HL-60 (cell line): ENCODE data around the gene LAMA3.
"Not testable (repeated sequence)": the region's sequence is repeated elsewhere in the genome, so short reads cannot be mapped to it uniquely, and the experiment has no call there.

ENCODE experiments used
- DNase-seq, 2 experiments: peaks; one replicate each; pipeline ENCODE4 v3.0.0-alpha.2; 2010 to 2020; ENCODE audit warnings: low read depth in 1 of 2, low spot score in 1 of 2
- H3K27ac ChIP-seq: fragments of 250-450 bp; sonication (Bioruptor Pico); replicated peaks from 2 replicates; pipeline ENCODE4 v1.5.1; 2020; ENCODE audit warnings: mild to moderate bottlenecking, moderate library complexity
- H3K27me3 ChIP-seq: fragments of 250-450 bp; sonication (Bioruptor Pico); 2 replicates; pipeline ENCODE4 v1.5.1; 2021; ENCODE audit warnings: mild to moderate bottlenecking, moderate library complexity; ENCODE audit not compliant: insufficient read depth, poor library complexity, severe bottlenecking
- H3K4me3 ChIP-seq: replicated peaks from 2 replicates; pipeline ENCODE4 v1.5.1; 2011; ENCODE audit warnings: mild to moderate bottlenecking, control low read depth, low read length; ENCODE audit not compliant: insufficient read depth
- GABPA ChIP-seq: IDR thresholded peaks from 2 replicates; pipeline ENCODE4 v1.6.1; 2012; ENCODE audit warnings: low read depth
- POLR2AphosphoS5 ChIP-seq: IDR thresholded peaks from 2 replicates; pipeline ENCODE4 v1.6.1; 2012; ENCODE audit warnings: low read depth
- SPI1 ChIP-seq: IDR thresholded peaks from 2 replicates; pipeline ENCODE4 v1.6.1; 2012; ENCODE audit warnings: low read depth, mild to moderate bottlenecking, borderline replicate concordance
- TF ChIP-seq, protein P1 (sequence below): IDR thresholded peaks from 2 replicates; pipeline ENCODE4 v1.6.1; 2012; ENCODE audit warnings: low read depth; ENCODE audit not compliant: insufficient replicate concordance
- TF ChIP-seq, protein P2 (sequence below): IDR thresholded peaks from one replicate; pipeline ENCODE4 v1.5.1; 2011; ENCODE audit warnings: low read length, control low read depth, inconsistent platforms; ENCODE audit not compliant: insufficient read depth

Gene LAMA3

DNA sequence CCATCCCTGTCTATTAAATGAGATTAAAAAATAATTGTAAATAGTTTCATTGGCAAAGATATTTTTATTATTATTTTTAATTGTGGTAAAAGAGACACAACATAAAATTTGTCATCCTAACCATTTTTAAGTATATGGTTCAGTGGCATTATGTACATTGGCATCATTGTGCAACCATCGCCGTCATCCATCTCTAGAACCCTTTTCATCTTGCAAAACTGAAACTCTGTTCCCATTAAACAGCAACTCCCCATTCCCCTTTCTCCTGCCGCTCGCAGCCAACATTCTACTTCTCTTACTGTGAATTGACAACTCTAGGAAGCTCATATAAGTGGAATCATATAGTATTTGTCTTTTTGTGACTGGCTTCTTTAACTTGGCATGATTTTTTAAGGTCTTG is 25.3 kb downstream of the LAMA3 start:
- Histone ChIP-seq H3K4me3 (no peak overlapping the region), H3K27me3 (no peaks in the 10 kb centered on the region), H3K27ac (no peak overlapping the region)
- DNase-seq, result no peak
- TF ChIP-seq, protein P1, sequence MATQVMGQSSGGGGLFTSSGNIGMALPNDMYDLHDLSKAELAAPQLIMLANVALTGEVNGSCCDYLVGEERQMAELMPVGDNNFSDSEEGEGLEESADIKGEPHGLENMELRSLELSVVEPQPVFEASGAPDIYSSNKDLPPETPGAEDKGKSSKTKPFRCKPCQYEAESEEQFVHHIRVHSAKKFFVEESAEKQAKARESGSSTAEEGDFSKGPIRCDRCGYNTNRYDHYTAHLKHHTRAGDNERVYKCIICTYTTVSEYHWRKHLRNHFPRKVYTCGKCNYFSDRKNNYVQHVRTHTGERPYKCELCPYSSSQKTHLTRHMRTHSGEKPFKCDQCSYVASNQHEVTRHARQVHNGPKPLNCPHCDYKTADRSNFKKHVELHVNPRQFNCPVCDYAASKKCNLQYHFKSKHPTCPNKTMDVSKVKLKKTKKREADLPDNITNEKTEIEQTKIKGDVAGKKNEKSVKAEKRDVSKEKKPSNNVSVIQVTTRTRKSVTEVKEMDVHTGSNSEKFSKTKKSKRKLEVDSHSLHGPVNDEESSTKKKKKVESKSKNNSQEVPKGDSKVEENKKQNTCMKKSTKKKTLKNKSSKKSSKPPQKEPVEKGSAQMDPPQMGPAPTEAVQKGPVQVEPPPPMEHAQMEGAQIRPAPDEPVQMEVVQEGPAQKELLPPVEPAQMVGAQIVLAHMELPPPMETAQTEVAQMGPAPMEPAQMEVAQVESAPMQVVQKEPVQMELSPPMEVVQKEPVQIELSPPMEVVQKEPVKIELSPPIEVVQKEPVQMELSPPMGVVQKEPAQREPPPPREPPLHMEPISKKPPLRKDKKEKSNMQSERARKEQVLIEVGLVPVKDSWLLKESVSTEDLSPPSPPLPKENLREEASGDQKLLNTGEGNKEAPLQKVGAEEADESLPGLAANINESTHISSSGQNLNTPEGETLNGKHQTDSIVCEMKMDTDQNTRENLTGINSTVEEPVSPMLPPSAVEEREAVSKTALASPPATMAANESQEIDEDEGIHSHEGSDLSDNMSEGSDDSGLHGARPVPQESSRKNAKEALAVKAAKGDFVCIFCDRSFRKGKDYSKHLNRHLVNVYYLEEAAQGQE, result no peak
- TF ChIP-seq POLR2AphosphoS5 (no peak), GABPA (no peak), SPI1 (no peak)
- TF ChIP-seq, protein P2, sequence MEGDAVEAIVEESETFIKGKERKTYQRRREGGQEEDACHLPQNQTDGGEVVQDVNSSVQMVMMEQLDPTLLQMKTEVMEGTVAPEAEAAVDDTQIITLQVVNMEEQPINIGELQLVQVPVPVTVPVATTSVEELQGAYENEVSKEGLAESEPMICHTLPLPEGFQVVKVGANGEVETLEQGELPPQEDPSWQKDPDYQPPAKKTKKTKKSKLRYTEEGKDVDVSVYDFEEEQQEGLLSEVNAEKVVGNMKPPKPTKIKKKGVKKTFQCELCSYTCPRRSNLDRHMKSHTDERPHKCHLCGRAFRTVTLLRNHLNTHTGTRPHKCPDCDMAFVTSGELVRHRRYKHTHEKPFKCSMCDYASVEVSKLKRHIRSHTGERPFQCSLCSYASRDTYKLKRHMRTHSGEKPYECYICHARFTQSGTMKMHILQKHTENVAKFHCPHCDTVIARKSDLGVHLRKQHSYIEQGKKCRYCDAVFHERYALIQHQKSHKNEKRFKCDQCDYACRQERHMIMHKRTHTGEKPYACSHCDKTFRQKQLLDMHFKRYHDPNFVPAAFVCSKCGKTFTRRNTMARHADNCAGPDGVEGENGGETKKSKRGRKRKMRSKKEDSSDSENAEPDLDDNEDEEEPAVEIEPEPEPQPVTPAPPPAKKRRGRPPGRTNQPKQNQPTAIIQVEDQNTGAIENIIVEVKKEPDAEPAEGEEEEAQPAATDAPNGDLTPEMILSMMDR, result no peak

- not testable (repeated sequence) for H3K27ac ChIP-seq, DNase-seq, H3K27me3 ChIP-seq, H3K4me3 ChIP-seq
These were observed 26.8 kb downstream of the LAMA3 start for GRCh38 chr18:23716079-23716478.

DNA sequence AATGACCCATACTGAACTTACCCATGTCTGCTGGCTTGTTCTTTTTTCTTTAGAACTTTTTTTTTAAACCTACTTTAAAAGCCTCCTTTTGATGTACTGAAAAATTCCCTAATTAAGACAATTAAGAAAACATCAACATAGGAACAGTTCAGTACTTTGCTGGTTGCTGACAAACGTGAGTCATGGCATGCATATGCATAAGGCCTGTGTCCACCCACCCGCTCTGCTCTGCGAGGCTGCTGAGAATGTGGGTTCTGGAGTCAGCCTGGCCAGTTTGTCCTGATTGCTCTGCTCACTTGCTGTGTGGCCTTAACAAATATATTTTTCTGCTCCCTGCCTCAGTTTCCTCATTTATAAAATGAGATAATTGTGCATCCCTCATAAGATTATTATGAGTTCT is 27.3 kb downstream of the LAMA3 start:
- Histone ChIP-seq H3K27me3 (no peaks in the 10 kb centered on the region), H3K27ac (no peak overlapping the region), H3K4me3 (no peak overlapping the region)
- DNase-seq, result no peak
- TF ChIP-seq GABPA (no peak), SPI1 (no peak), POLR2AphosphoS5 (no peak)
- TF ChIP-seq, protein P2, result no peak
- TF ChIP-seq, protein P1, result no peak

DNA sequence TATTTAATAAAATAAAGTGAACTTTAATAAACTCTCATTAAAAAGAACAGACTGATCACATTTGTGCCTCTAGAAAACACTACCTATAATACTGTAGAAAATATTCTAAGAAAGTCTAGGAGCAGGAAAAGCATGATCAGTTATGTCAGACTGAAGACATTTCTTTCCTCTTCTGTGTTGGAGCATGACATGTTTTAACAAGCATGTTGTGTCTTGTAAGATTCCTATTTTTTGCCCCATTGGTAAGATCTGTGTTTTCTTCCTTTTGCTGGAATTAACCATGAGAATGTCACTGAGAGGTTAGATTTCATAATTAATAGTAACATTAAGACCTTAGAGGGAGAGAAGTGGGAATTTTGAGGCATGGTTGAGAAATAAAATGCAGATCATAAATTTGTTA is 27.7 kb downstream of the LAMA3 start:
- TF ChIP-seq, protein P2, result no peak
- TF ChIP-seq, protein P1, result no peak
- TF ChIP-seq SPI1 (no peak), POLR2AphosphoS5 (no peak), GABPA (no peak)
- H3K27me3 ChIP-seq, result no peaks in the 10 kb centered on the region
- H3K27ac ChIP-seq, result no peak overlapping the region
- no peak overlapping the region for H3K4me3 ChIP-seq
- no peak for DNase-seq
